ENCODE data around the gene CDK9. TPM values are rescaled to one million over a fixed set of nuclear protein-coding genes. Genes with fewer than 3 reads are reported as not detected.

Gene CDK9
- total RNA-seq, 4 donors from 2014 or later, result 22.3 to 53.2 (median 41.2) TPM

- Histone ChIP-seq H3K27ac (peak overlapping the region; percentile 92 to 100 (median 99)), H3K9me3 (no peaks in the 10 kb centered on the region), H3K27me3 (no peaks in the 10 kb centered on the region), H3K4me3 (peak overlapping the region; percentile 73 to 87 (median 84)), H3K36me3 (peaks cover 31 to 36% (median 32%) of the 10 kb centered on the region in 3 donors), H3K4me1 (peaks cover 0 to 73% (median 33%) of the 10 kb centered on the region in 3 donors)
- DNase-seq, result peak; percentile 45
- TF ChIP-seq CTCF (IDR thresholded peaks at IDR 0.05) (peak; percentile 92 to 99 (median 96)), POLR2A (IDR thresholded peaks at IDR 0.05) (no peak)
- no CpG with 5 or more reads among the region's 123 CpGs for WGBS, 2 donors
- intact Hi-C loops (cut with DNase I), result loop anchor here (5.0 kb wide), 1 partner anchor 137 kb away; no protein-coding TSS in a partner anchor
Measured at GRCh38 chr9:127785023-127785932, 556 bp upstream of the CDK9 start.

GRCh38 chr9:127786773-127787104 is 905 bp downstream of the CDK9 start:
- Histone ChIP-seq H3K27ac (peak overlapping the region; percentile 92 to 100 (median 99)), H3K4me3 (peak overlapping the region; percentile 73 to 87 (median 84)), H3K27me3 (no peaks in the 10 kb centered on the region), H3K36me3 (peaks cover 40 to 51% (median 45%) of the 10 kb centered on the region in 3 donors), H3K4me1 (peaks cover 0 to 74% (median 33%) of the 10 kb centered on the region in 3 donors), H3K9me3 (no peaks in the 10 kb centered on the region)
- intact Hi-C loops (cut with DNase I), result loop anchor here (5.0 kb wide), 1 partner anchor 136 kb away; no protein-coding TSS in a partner anchor
- WGBS, 2 donors, result 1 to 2% methylated on average over 11 to 12 of the region's 12 CpGs
- no peak for TF ChIP-seq POLR2A (IDR thresholded peaks at IDR 0.05)
- peak in 4 of 6 experiments; percentile 31 to 61 (median 36) for TF ChIP-seq CTCF (IDR thresholded peaks at IDR 0.05)
- no peak for DNase-seq

DNA sequence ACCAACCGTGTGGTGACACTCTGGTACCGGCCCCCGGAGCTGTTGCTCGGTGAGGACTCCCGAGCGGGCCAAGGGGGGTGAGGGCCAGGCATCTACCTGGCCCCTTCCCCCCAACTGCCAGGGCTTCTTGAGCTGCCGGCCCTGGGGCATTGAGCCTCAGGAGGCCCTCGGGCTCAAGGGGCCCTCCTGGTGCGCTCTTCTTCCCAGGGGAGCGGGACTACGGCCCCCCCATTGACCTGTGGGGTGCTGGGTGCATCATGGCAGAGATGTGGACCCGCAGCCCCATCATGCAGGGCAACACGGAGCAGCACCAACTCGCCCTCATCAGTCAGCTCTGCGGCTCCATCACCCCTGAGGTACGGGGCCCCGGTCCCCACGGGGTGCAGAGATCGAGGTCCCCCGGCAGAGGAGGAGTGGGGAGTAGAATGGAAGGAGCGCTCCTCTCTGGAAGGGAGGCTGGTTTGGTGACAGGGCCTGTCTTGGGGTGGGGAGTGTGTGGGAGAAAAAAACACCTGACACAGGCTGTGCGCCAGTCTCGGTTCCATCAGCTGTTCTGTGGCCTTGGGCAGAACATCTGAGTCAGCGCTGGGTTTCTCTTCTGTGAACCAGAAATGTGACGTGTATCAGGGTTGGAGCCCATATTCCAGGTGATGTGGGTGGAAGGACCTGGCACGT is 2.6 kb downstream of the CDK9 start:
- H3K4me1 ChIP-seq, result peaks cover 0 to 76% (median 31%) of the 10 kb centered on the region in 3 donors
- H3K4me3 ChIP-seq, result no peak overlapping the region
- H3K27me3 ChIP-seq, result no peaks in the 10 kb centered on the region
- no peak for DNase-seq
- 62 to 70% methylated on average over 5 of the region's 26 CpGs for WGBS, 2 donors
- peak overlapping the region in 1 of 4 donors; percentile 100 for H3K27ac ChIP-seq
- no peak for TF ChIP-seq POLR2A (IDR thresholded peaks at IDR 0.05)
- no peak for TF ChIP-seq CTCF (IDR thresholded peaks at IDR 0.05)
- H3K9me3 ChIP-seq, result no peaks in the 10 kb centered on the region
- intact Hi-C loops (cut with DNase I), result loop anchor here (5.0 kb wide), 1 partner anchor 134 kb away; no protein-coding TSS in a partner anchor
- H3K36me3 ChIP-seq, result peaks cover 40 to 68% (median 47%) of the 10 kb centered on the region in 3 donors

DNA sequence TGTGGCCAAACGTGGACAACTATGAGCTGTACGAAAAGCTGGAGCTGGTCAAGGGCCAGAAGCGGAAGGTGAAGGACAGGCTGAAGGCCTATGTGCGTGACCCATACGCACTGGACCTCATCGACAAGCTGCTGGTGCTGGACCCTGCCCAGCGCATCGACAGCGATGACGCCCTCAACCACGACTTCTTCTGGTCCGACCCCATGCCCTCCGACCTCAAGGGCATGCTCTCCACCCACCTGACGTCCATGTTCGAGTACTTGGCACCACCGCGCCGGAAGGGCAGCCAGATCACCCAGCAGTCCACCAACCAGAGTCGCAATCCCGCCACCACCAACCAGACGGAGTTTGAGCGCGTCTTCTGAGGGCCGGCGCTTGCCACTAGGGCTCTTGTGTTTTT is 3.3 kb downstream of the CDK9 start:
- no peak overlapping the region for H3K4me3 ChIP-seq
- WGBS, 2 donors, result 85 to 89% methylated on average over 21 to 22 of the region's 25 CpGs

More for the DNA sequence above, 3.3 kb downstream of the CDK9 start:
- H3K9me3 ChIP-seq, result no peaks in the 10 kb centered on the region
- DNase-seq, result no peak
- intact Hi-C loops (cut with DNase I), result loop anchor here (5.0 kb wide), 1 partner anchor 133 kb away; no protein-coding TSS in a partner anchor
- H3K27me3 ChIP-seq, result no peaks in the 10 kb centered on the region
- TF ChIP-seq CTCF (IDR thresholded peaks at IDR 0.05), result no peak
- TF ChIP-seq POLR2A (IDR thresholded peaks at IDR 0.05), result no peak
- H3K36me3 ChIP-seq, result peaks cover 40 to 69% (median 47%) of the 10 kb centered on the region in 3 donors
- H3K27ac ChIP-seq, result peak overlapping the region in 1 of 4 donors; percentile 5
- peaks cover 5 to 76% (median 25%) of the 10 kb centered on the region in 3 donors for H3K4me1 ChIP-seq

All from esophagus squamous epithelium (tissue), 5 donors.